Neuronal stem cell (in vitro differentiated cells): Measurements from ENCODE around the gene GSTT4.

ENCODE experiments used
- DNase-seq: peaks from one replicate; pipeline ENCODE4 v3.0.0-alpha.2; 2013; ENCODE audit warnings: low spot score
- H2AFZ ChIP-seq: one replicate; pipeline ENCODE4 v1.6.1; 2013; ENCODE audit warnings: mild to moderate bottlenecking, low read length, inconsistent platforms
- H2AK5ac ChIP-seq: 2 replicates; pipeline ENCODE4 v1.6.1; 2013; ENCODE audit warnings: low read depth, mild to moderate bottlenecking, inconsistent platforms, low read length, moderate library complexity, mixed read lengths
- H2BK120ac ChIP-seq: 2 replicates; pipeline ENCODE4 v1.6.1; 2013; ENCODE audit warnings: low read depth, mild to moderate bottlenecking, inconsistent platforms, low read length, moderate library complexity, mixed read lengths
- H2BK12ac ChIP-seq: one replicate; pipeline ENCODE4 v1.6.1; 2013; ENCODE audit warnings: low read length, inconsistent platforms
- H2BK15ac ChIP-seq: 2 replicates; pipeline ENCODE4 v1.6.1; 2013; ENCODE audit warnings: mild to moderate bottlenecking, low read length, inconsistent platforms, mixed read lengths
- H2BK5ac ChIP-seq: one replicate; pipeline ENCODE4 v1.6.1; 2013; ENCODE audit warnings: inconsistent platforms, mild to moderate bottlenecking, low read length, moderate library complexity
- H3K14ac ChIP-seq: one replicate; pipeline ENCODE4 v1.6.1; 2013; ENCODE audit warnings: low read length, inconsistent platforms
- H3K18ac ChIP-seq: 2 replicates; pipeline ENCODE4 v1.6.1; 2013; ENCODE audit warnings: low read length, inconsistent platforms
- H3K23ac ChIP-seq: 2 replicates; pipeline ENCODE4 v1.6.1; 2013; ENCODE audit warnings: low read depth, mild to moderate bottlenecking, mixed read lengths, low read length, inconsistent platforms; ENCODE audit not compliant: poor library complexity
- H3K27ac ChIP-seq: replicated peaks from 3 replicates; pipeline ENCODE4 v1.5.1; 2013; ENCODE audit warnings: low read length, inconsistent platforms
- H3K27me3 ChIP-seq, 3 experiments: 2 replicates each; pipeline ENCODE4 v1.6.1; 2013; ENCODE audit warnings: low read length in 3 of 3, mild to moderate bottlenecking in 2 of 3, inconsistent platforms in 1 of 3, low read depth in 1 of 3, mixed read lengths in 1 of 3, moderate library complexity in 1 of 3; ENCODE audit not compliant: control insufficient read depth in 3 of 3, insufficient read depth in 3 of 3
- H3K36me3 ChIP-seq, 2 donors: replicated peaks in 1 of 2; 2 replicates each; pipeline ENCODE4 v1.6.1; 2013; ENCODE audit warnings: low read length in 2 of 2; ENCODE audit not compliant: control insufficient read depth in 2 of 2, insufficient read depth in 2 of 2
- H3K4ac ChIP-seq: 2 replicates; pipeline ENCODE4 v1.6.1; 2013; ENCODE audit warnings: inconsistent platforms, mild to moderate bottlenecking, low read length, moderate library complexity
- H3K4me1 ChIP-seq, 2 donors: 1 replicate in 1 of 2; 2 replicates in 1 of 2; pipeline ENCODE4 v1.6.1; 2013; ENCODE audit warnings: low read length in 2 of 2, low read depth in 1 of 2; ENCODE audit not compliant: control insufficient read depth in 2 of 2, insufficient read depth in 1 of 2
- H3K4me2 ChIP-seq: one replicate; pipeline ENCODE4 v1.6.1; 2013; ENCODE audit warnings: mild to moderate bottlenecking, low read length, inconsistent platforms; ENCODE audit not compliant: insufficient read depth, poor library complexity, severe bottlenecking
- H3K4me3 ChIP-seq, 2 donors: 2 replicates each; pipeline ENCODE4 v1.5.1; 2013; ENCODE audit warnings: low read length in 2 of 2, mild to moderate bottlenecking in 2 of 2, inconsistent platforms in 1 of 2, moderate library complexity in 1 of 2
- H3K79me1 ChIP-seq: one replicate; pipeline ENCODE4 v1.6.1; 2013; ENCODE audit warnings: low read depth, mild to moderate bottlenecking, inconsistent platforms, low read length, moderate library complexity
- H3K9ac ChIP-seq: one replicate; pipeline ENCODE4 v1.6.1; 2013; ENCODE audit warnings: mild to moderate bottlenecking, low read depth, low read length, inconsistent platforms; ENCODE audit not compliant: poor library complexity
- H3K9me3 ChIP-seq, 2 donors: replicated peaks in 1 of 2; 2 replicates each; pipeline versions ENCODE3 to v1.6.1; 2013; ENCODE audit warnings: low read length in 2 of 2, mild to moderate bottlenecking in 2 of 2, inconsistent platforms in 1 of 2, low read depth in 1 of 2, mixed read lengths in 1 of 2, moderate library complexity in 1 of 2; ENCODE audit not compliant: control insufficient read depth in 2 of 2, insufficient read depth in 1 of 2
- H4K8ac ChIP-seq: one replicate; pipeline ENCODE4 v1.6.1; 2013; ENCODE audit warnings: low read depth, mild to moderate bottlenecking, inconsistent platforms, low read length, moderate library complexity
- H4K91ac ChIP-seq: one replicate; pipeline ENCODE4 v1.6.1; 2013; ENCODE audit warnings: low read length, low read depth, mild to moderate bottlenecking, inconsistent platforms; ENCODE audit not compliant: poor library complexity
- WGBS, 2 donors: extraction: QIAGEN DNeasy Blood & Tissue Kit; methylation state at CpG; one replicate each; pipeline ENCODE4 v1.1.7; 2013; ENCODE audit warnings: missing lambda C conversion rate in 2 of 2, mixed read lengths in 1 of 2; ENCODE audit not compliant: insufficient read length in 2 of 2, insufficient replicate concordance in 1 of 2; ENCODE audit errors: extremely low coverage in 2 of 2; 5-methylcytosine and 5-hydroxymethylcytosine counted together

GSTT4 gene

GRCh38 chr22:24051028-24051427, 45.8 kb upstream of the GSTT4 start:
- H3K4me2 ChIP-seq: no peak overlapping the region
- H3K23ac ChIP-seq: no peak overlapping the region
- H2BK120ac ChIP-seq: no peak overlapping the region
- DNase-seq: no peak
- WGBS, 2 donors: no CpG with 5 or more reads among the region's 5 CpGs
- H3K36me3 ChIP-seq: peaks cover 47 to 89% of the 10 kb centered on the region in 2 donors
- H3K4ac ChIP-seq: no peak overlapping the region
- no peak overlapping the region for H3K27ac ChIP-seq
- no peaks in the 10 kb centered on the region for H3K9me3 ChIP-seq
- no peak overlapping the region for H3K9ac ChIP-seq
- no peak overlapping the region for H3K4me3 ChIP-seq
- no peak overlapping the region for H4K91ac ChIP-seq
- H2AFZ ChIP-seq: no peak overlapping the region
- H3K14ac ChIP-seq: no peak overlapping the region
- no peak overlapping the region for H4K8ac ChIP-seq
- no peak overlapping the region for H2BK15ac ChIP-seq
- no peak overlapping the region for H2AK5ac ChIP-seq
- peaks cover 0 to 2% of the 10 kb centered on the region in 2 donors for H3K4me1 ChIP-seq
- H2BK12ac ChIP-seq: no peak overlapping the region
- H3K27me3 ChIP-seq: no peaks in the 10 kb centered on the region
- no peak overlapping the region for H3K18ac ChIP-seq
- no peak overlapping the region for H2BK5ac ChIP-seq
- peaks cover 1% of the 10 kb centered on the region for H3K79me1 ChIP-seq

DNA sequence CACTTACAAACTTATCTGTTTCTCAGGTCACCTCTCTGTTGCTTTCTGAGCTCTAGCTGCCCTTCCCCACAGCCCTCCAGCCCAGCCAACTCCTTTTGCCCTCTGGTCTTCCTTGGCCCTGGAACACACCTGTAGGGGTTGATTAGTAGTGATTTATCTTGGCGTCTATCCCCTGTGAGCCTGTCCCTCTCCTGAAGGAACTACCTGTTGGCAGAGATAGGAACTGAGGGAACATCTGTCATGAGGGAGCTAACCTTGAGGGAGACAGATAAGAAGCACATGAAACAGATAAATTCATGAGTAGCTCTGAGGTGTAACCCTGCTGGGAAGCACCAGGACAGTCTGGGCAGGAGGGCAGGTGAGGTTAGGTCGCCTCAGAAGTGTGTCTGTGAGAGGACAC, 44.7 kb upstream of the GSTT4 start:
- no peak overlapping the region for H3K18ac ChIP-seq
- no peak overlapping the region for H3K9ac ChIP-seq
- peaks cover 0 to 2% of the 10 kb centered on the region in 2 donors for H3K4me1 ChIP-seq
- H3K27me3 ChIP-seq: no peaks in the 10 kb centered on the region
- no CpG with 5 or more reads among the region's 2 CpGs for WGBS, 2 donors
- H2AK5ac ChIP-seq: no peak overlapping the region
- no peak overlapping the region for H2BK5ac ChIP-seq
- no peaks in the 10 kb centered on the region for H3K9me3 ChIP-seq
- no peak overlapping the region for H3K27ac ChIP-seq
- H3K4me2 ChIP-seq: no peak overlapping the region
- no peak overlapping the region for H2BK120ac ChIP-seq
- H2BK15ac ChIP-seq: no peak overlapping the region
- no peak for DNase-seq
- peaks cover 1% of the 10 kb centered on the region for H3K79me1 ChIP-seq
- no peak overlapping the region for H3K23ac ChIP-seq
- no peak overlapping the region for H3K4ac ChIP-seq
- H2BK12ac ChIP-seq: no peak overlapping the region
- H4K8ac ChIP-seq: peak overlapping the region; percentile 82
- H4K91ac ChIP-seq: no peak overlapping the region
- H3K36me3 ChIP-seq: peaks cover 47 to 89% of the 10 kb centered on the region in 2 donors
- no peak overlapping the region for H2AFZ ChIP-seq
- no peak overlapping the region for H3K14ac ChIP-seq
- no peak overlapping the region for H3K4me3 ChIP-seq

DNA sequence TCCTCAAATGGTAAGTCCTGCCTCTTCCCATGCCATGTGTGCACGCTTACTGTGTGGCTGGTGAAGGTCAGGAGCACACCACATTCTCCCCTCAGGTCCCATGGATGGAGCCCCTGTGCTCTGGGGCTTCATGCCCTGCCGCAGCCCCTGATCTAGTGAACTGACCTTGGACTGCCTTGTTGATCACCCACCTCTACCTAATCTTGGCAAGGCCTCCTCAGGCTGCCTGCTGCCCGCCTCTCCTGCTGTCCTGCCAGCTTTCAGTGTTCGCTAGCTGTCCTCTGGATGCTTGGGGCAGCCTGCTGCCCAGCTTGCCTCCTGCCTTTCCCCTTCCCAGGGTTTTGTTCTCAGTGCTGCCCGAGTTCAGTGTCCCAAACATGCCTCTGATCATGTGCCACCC, 44.0 kb upstream of the GSTT4 start:
- Histone ChIP-seq H2BK15ac (no peak overlapping the region), H3K27me3 (no peaks in the 10 kb centered on the region), H2BK5ac (no peak overlapping the region), H3K18ac (no peak overlapping the region), H3K79me1 (peaks cover 1% of the 10 kb centered on the region), H3K14ac (no peak overlapping the region), H3K4me2 (no peak overlapping the region), H4K91ac (no peak overlapping the region), H3K4ac (no peak overlapping the region), H2AK5ac (no peak overlapping the region), H2AFZ (no peak overlapping the region), H2BK12ac (no peak overlapping the region), H3K23ac (no peak overlapping the region), H3K36me3 (peaks cover 41 to 89% of the 10 kb centered on the region in 2 donors), H3K4me3 (no peak overlapping the region), H3K9me3 (no peaks in the 10 kb centered on the region), H3K27ac (no peak overlapping the region), H3K9ac (no peak overlapping the region), H4K8ac (no peak overlapping the region), H2BK120ac (no peak overlapping the region), H3K4me1 (peaks cover 0 to 2% of the 10 kb centered on the region in 2 donors)
- no peak for DNase-seq
- no CpG with 5 or more reads among the region's 5 CpGs for WGBS, 2 donors

GRCh38 chr22:24046024-24046423, 40.8 kb upstream of the GSTT4 start:
- Histone ChIP-seq H2BK15ac (no peak overlapping the region), H3K4ac (no peak overlapping the region), H3K18ac (no peak overlapping the region), H3K4me3 (no peak overlapping the region), H3K14ac (no peak overlapping the region), H3K36me3 (peaks cover 39 to 100% of the 10 kb centered on the region in 2 donors), H2BK5ac (no peak overlapping the region), H3K9me3 (no peaks in the 10 kb centered on the region), H2BK12ac (no peak overlapping the region), H3K27ac (no peak overlapping the region), H2BK120ac (no peak overlapping the region), H3K9ac (no peak overlapping the region), H3K79me1 (peaks cover 1% of the 10 kb centered on the region), H3K4me2 (no peak overlapping the region), H3K27me3 (no peaks in the 10 kb centered on the region), H4K91ac (no peak overlapping the region), H3K23ac (no peak overlapping the region), H4K8ac (no peak overlapping the region), H2AFZ (no peak overlapping the region), H3K4me1 (peaks cover 0 to 2% of the 10 kb centered on the region in 2 donors), H2AK5ac (no peak overlapping the region)
- DNase-seq: no peak
- no CpG with 5 or more reads among the region's 5 CpGs for WGBS, 2 donors
